K562 (cell line): Measurements from ENCODE around the gene MYL6B. TPM values are rescaled to one million over a fixed set of nuclear protein-coding genes. Genes with fewer than 3 reads are reported as not detected.

ENCODE experiments used
- ATAC-seq: fragments of 200-7000 bp; cut with Tn5 transposase; 3 replicates; pipeline ENCODE4 v1.9.1; 2020; ENCODE audit warnings: moderate library complexity
- BruUV-seq: library from RNA; stranded (reverse); fragments of 400-500 nt; replicated peaks from 2 replicates; lab custom pipeline; 2021; lab: Mats Ljungman, UMichigan
- CTCF ChIA-PET: fragments of 300-600 bp; formaldehyde crosslinking; extraction: SDS; loops from one replicate; lab custom pipeline; 2021; ENCODE audit warnings: low intra/inter-chr PET ratio; lab: Yijun Ruan, JAX
- POLR2A ChIA-PET: fragments of 300-600, 350-650 bp; sonication (Branson Sonifier 250); formaldehyde crosslinking; extraction: SDS; loops from one replicate; lab custom pipeline; 2021; ENCODE audit warnings: antibody characterized with exemption, inconsistent platforms; lab: Yijun Ruan, JAX
- DNase-seq, 4 experiments: peaks; one replicate each; pipeline versions ENCODE4 v3.0.0 to v3.0.0-alpha.2; 2011 to 2018; ENCODE audit warnings: low spot score in 3 of 4, mixed read lengths in 3 of 4; ENCODE audit errors: extremely low read depth in 1 of 4
- FAIRE-seq: peaks from 2 replicates; lab custom pipeline; 2011; peaks lifted over from hg19 to GRCh38; lab: Jason Lieb, UNC
- H2AFZ ChIP-seq: 2 replicates; pipeline ENCODE4 v1.6.0; 2011; ENCODE audit warnings: low read depth, low read length, control low read depth, inconsistent platforms
- H3K27ac ChIP-seq: fragments of 200-600 bp; 3 replicates; pipeline ENCODE4 v1.8.0; 2011; ENCODE audit warnings: low read depth, mild to moderate bottlenecking, control low read depth, inconsistent platforms, low read length, moderate library complexity, mixed read lengths; ENCODE audit errors: extremely low read depth
- H3K27me3 ChIP-seq, 2 experiments: fragments of 300-600 bp in 1 of 2; 2 replicates in 1 of 2; 3 replicates in 1 of 2; pipeline versions ENCODE4 v1.6.0 to v1.8.0; 2011; ENCODE audit warnings: inconsistent platforms in 2 of 2, low read length in 2 of 2, mild to moderate bottlenecking in 1 of 2, mixed read lengths in 1 of 2, moderate library complexity in 1 of 2; ENCODE audit not compliant: control insufficient read depth in 2 of 2, insufficient read depth in 2 of 2
- H3K36me3 ChIP-seq: fragments of 300-600 bp; 3 replicates; pipeline ENCODE4 v1.8.0; 2011; ENCODE audit warnings: mild to moderate bottlenecking, low read length, inconsistent platforms; ENCODE audit not compliant: control insufficient read depth, insufficient read depth
- H3K4me1 ChIP-seq, 2 experiments: fragments of 200-600 bp in 1 of 2; replicated peaks in 1 of 2; 2 replicates in 1 of 2; 3 replicates in 1 of 2; pipeline versions ENCODE4 v1.5.1 to v1.8.0; 2011; ENCODE audit warnings: inconsistent platforms in 2 of 2, low read length in 2 of 2, mild to moderate bottlenecking in 1 of 2, mixed read lengths in 1 of 2, moderate library complexity in 1 of 2; ENCODE audit not compliant: control insufficient read depth in 2 of 2, insufficient read depth in 2 of 2
- H3K4me2 ChIP-seq: 2 replicates; pipeline ENCODE4 v1.6.1; 2011; ENCODE audit warnings: low read length, control low read depth, inconsistent platforms, mixed read lengths; ENCODE audit not compliant: insufficient read depth
- H3K4me3 ChIP-seq: fragments of 200-600 bp; sonication (generic), shearing (Covaris generic); 2 replicates; pipeline ENCODE4 v1.5.1; 2016; ENCODE audit warnings: control low read depth, inconsistent platforms
- H3K79me2 ChIP-seq: fragments of 200-600 bp; 3 replicates; pipeline ENCODE4 v1.8.0; 2011; ENCODE audit warnings: low read length, inconsistent platforms; ENCODE audit not compliant: control insufficient read depth, insufficient read depth
- H3K9ac ChIP-seq, 2 experiments: 2 replicates each; pipeline versions ENCODE4 v1.6.0 to v1.6.1; 2011; ENCODE audit warnings: low read depth in 2 of 2, low read length in 2 of 2, control low read depth in 1 of 2, inconsistent platforms in 1 of 2, mild to moderate bottlenecking in 1 of 2, mixed read lengths in 1 of 2; ENCODE audit not compliant: insufficient read depth in 1 of 2
- H3K9me1 ChIP-seq: one replicate; pipeline ENCODE4 v1.6.0; 2011; ENCODE audit warnings: inconsistent platforms, mild to moderate bottlenecking, low read length, moderate library complexity; ENCODE audit not compliant: control insufficient read depth, insufficient read depth
- H3K9me3 ChIP-seq: replicated peaks from 2 replicates; pipeline ENCODE4 v1.5.1; 2011; ENCODE audit warnings: low read depth, low read length, inconsistent platforms; ENCODE audit not compliant: control insufficient read depth, insufficient read depth
- H4K20me1 ChIP-seq: replicated peaks from 2 replicates; pipeline ENCODE4 v1.6.1; 2011; ENCODE audit warnings: low read length, inconsistent platforms, mixed read lengths; ENCODE audit not compliant: control insufficient read depth, insufficient read depth
- HBP1 ChIP-seq: fragments of 450-650 bp; formaldehyde crosslinking; IDR thresholded peaks from 2 replicates; pipeline ENCODE4 v1.4.0; 2022; ENCODE audit warnings: missing genetic modification characterization
- KDM5B ChIP-seq: fragments of 200-600 bp; sonication (generic); IDR thresholded peaks from 2 replicates; pipeline ENCODE4 v1.6.1; 2012; ENCODE audit warnings: low read depth, mild to moderate bottlenecking, moderate library complexity, low read length, control low read depth, inconsistent platforms; ENCODE audit not compliant: insufficient replicate concordance
- MYNN ChIP-seq, 2 experiments: sonication (generic); formaldehyde crosslinking in 1 of 2; IDR thresholded peaks; 2 replicates each; pipeline versions ENCODE4 v1.5.0 to v1.6.1; 2016 to 2020; ENCODE audit warnings: antibody characterized with exemption in 1 of 2, missing genetic modification reagents in 1 of 2
- NFIC ChIP-seq: fragments of 450-650 bp; IDR thresholded peaks from 2 replicates; pipeline ENCODE4 v1.6.1; 2017; ENCODE audit warnings: mild to moderate bottlenecking, inconsistent platforms
- POLR2G ChIP-seq: fragments of 200-400 bp; formaldehyde crosslinking; IDR thresholded peaks from 2 replicates; pipeline ENCODE4 v1.6.1; 2017; ENCODE audit warnings: low read depth, mild to moderate bottlenecking, antibody characterized with exemption, low read length, moderate library complexity
- RBFOX2 ChIP-seq: fragments of 200-400 bp; formaldehyde crosslinking; IDR thresholded peaks from 2 replicates; pipeline ENCODE4 v1.6.1; 2017; ENCODE audit warnings: low read depth, mild to moderate bottlenecking, low read length, moderate library complexity
- RBM25 ChIP-seq: fragments of 200-400 bp; formaldehyde crosslinking; IDR thresholded peaks from 2 replicates; pipeline ENCODE4 v1.6.1; 2018; ENCODE audit warnings: low read length, low read depth, moderate library complexity; ENCODE audit not compliant: severe bottlenecking
- THRA ChIP-seq: fragments of 450-650 bp; IDR thresholded peaks from 2 replicates; pipeline ENCODE4 v1.6.1; 2017; ENCODE audit warnings: mild to moderate bottlenecking, moderate library complexity
- THRB ChIP-seq: fragments of 450-650 bp; formaldehyde crosslinking; conservative IDR thresholded peaks from 2 replicates; pipeline ENCODE4 v1.4.0; 2022; ENCODE audit warnings: mild to moderate bottlenecking, missing genetic modification characterization
- ZBTB26 ChIP-seq: fragments of 450-650 bp; formaldehyde crosslinking; IDR thresholded peaks from 2 replicates; pipeline ENCODE4 v1.4.0; 2022; ENCODE audit warnings: missing genetic modification characterization
- ZNF740 ChIP-seq, 3 experiments: fragments of 200-800 bp in 1 of 3; sonication (Bioruptor generic) in 1 of 3; sonication (generic) in 1 of 3; formaldehyde crosslinking in 1 of 3; IDR thresholded peaks; 2 replicates each; pipeline versions ENCODE4 v1.6.1 to v1.8.0; 2016 to 2022; ENCODE audit warnings: mild to moderate bottlenecking in 2 of 3, missing compliant biosample characterization in 2 of 3, missing genetic modification characterization in 2 of 3, missing genetic modification reagents in 1 of 3
- WGBS: fragments of 100-300 bp; shearing (Covaris generic); methylation state at CpG from one replicate; pipeline ENCODE4 v1.1.6; 2016; ENCODE audit warnings: low coverage, mixed read lengths; ENCODE audit not compliant: insufficient coverage; ENCODE audit errors: missing lambda C conversion rate; 5-methylcytosine and 5-hydroxymethylcytosine counted together
- in situ Hi-C: fragments of 300-500 bp; cut with MboI; formaldehyde crosslinking; loops from 4 replicates; pipeline ENCODE4 v1.15.0; 2018; ENCODE audit warnings: inconsistent platforms, mixed read lengths
- intact Hi-C: fragments of 100-400 bp; cut with micrococcal nuclease; formaldehyde crosslinking; loops from 2 replicates; pipeline ENCODE4 v1.14.2; 2022
- polyA plus RNA-seq, 8 experiments: library from polyadenylated mRNA; depleted of rRNA in 4 of 8; stranded (reverse) in 5 of 8; unstranded in 3 of 8; fragments of >200 nt; fragmentation: Nextera tagmentation in 2 of 8; fragmentation: Illumina TruSeq in 1 of 8; extraction: Ambion mirVana in 2 of 8; extraction: Trizol in 1 of 8; gene quantifications; 2 replicates each; pipeline versions ENCODE4 v1.2.1 to v1.2.3, GENCODE V29; 2011 to 2014; ENCODE audit warnings: inconsistent platforms in 1 of 8, missing spikeins in 1 of 8
- total RNA-seq, 7 experiments: library from RNA; depleted of rRNA in 6 of 7; stranded (reverse); fragments of >200 nt in 6 of 7; fragmentation: Illumina TruSeq in 2 of 7; extraction: Trizol in 2 of 7; gene quantifications; 2 replicates each; pipeline versions ENCODE4 v1.2.1 to v1.2.3, GENCODE V29; 2011 to 2021; ENCODE audit warnings: low replicate concordance in 1 of 7

Gene MYL6B
- total and polyA plus RNA-seq, 9 of the 15 experiments (the other 6 are each of a cell fraction or from before 2014, with no cell fraction given) = 42.8 to 77.3 (median 68.6) TPM

- ATAC-seq = peak; percentile 1; the same call in 2 of the 3 replicates
- DNase-seq = no peak
- no peak overlapping the region for H3K4me2 ChIP-seq
- peaks cover 25% of the 10 kb centered on the region for H3K79me2 ChIP-seq
- no peak overlapping the region for H3K9ac ChIP-seq
- H4K20me1 ChIP-seq = peaks cover 34% of the 10 kb centered on the region
- in situ Hi-C loops = no loop called here
- no peaks in the 10 kb centered on the region for H3K27me3 ChIP-seq
- H2AFZ ChIP-seq = no peak overlapping the region
- no peaks in the 10 kb centered on the region for H3K9me3 ChIP-seq
- FAIRE-seq = no peak
- no TSS peak for BruUV-seq
- no peak overlapping the region for H3K4me3 ChIP-seq
- CTCF ChIA-PET = interaction anchor here (0.6 kb wide), 1 partner anchor 191 kb away, joined by 7 read pairs; no protein-coding TSS in a partner anchor
- POLR2A ChIA-PET = interaction anchor here (0.7 to 8.9 kb wide), 16 partner anchors 10 to 139 kb away, joined by 3 to 124 read pairs (median 8); partner anchors contain the start of genes ESYT1, MYL6B, RNF41 and RPL41
- peaks cover 8 to 25% of the 10 kb centered on the region in 2 experiments; a peak in 4 of 5 replicates for H3K4me1 ChIP-seq
- peaks cover 92% of the 10 kb centered on the region for H3K36me3 ChIP-seq
- peaks cover 3% of the 10 kb centered on the region for H3K9me1 ChIP-seq
- 87% methylated on average over 9 of the region's 11 CpGs for WGBS
- intact Hi-C loops = no loop called here
- H3K27ac ChIP-seq = no peak overlapping the region
- peak; percentile 59 for TF ChIP-seq RBFOX2
- 0 out of 2 replicates have a peak, but pooled peaks have one; percentile 22 for TF ChIP-seq POLR2G
- no peak for TF ChIP-seq RBM25
- peak; percentile 25; the same call in 1 of the 2 replicates for TF ChIP-seq MYNN (IDR thresholded peaks at IDR 0.05)
- TF ChIP-seq MYNN (CRISPR knock-in tag; IDR thresholded peaks at IDR 0.05) = no peak
- TF ChIP-seq KDM5B = peak; percentile 20
- TF ChIP-seq THRB (CRISPR knock-in tag) = peak; percentile 90
- TF ChIP-seq NFIC = 0 out of 2 replicates have a peak, but pooled peaks have one; percentile 7
- peak; percentile 44; the same call in 1 of the 2 replicates for TF ChIP-seq ZNF740 (CRISPR knock-in tag; IDR thresholded peaks at IDR 0.05)
- TF ChIP-seq ZNF740 (tag; IDR thresholded peaks at IDR 0.05) = no peak
- TF ChIP-seq ZBTB26 (CRISPR knock-in tag) = peak; percentile 41; the same call in 1 of the 2 replicates
- TF ChIP-seq THRA = no peak
- 0 out of 2 replicates have a peak, but pooled peaks have one; percentile 5 for TF ChIP-seq HBP1 (CRISPR knock-in tag)
These were observed 11.4 kb downstream of the MYL6B start for GRCh38 chr12:56163533-56164344.
